Ovary (tissue), 3 donors: ENCODE data around the gene ITSN2.

ENCODE experiments used
- CTCF ChIP-seq, 3 donors: fragments of 450-650 bp in 2 of 3; fragments of 200-600 bp in 1 of 3; IDR thresholded peaks; one replicate each; pipeline versions ENCODE4 v1.5.1 to v1.8.0; 2016 to 2022; ENCODE audit warnings: antibody characterized with exemption in 3 of 3, mild to moderate bottlenecking in 1 of 3
- POLR2A ChIP-seq: fragments of 450-650 bp; IDR thresholded peaks from one replicate; pipeline ENCODE4 v1.6.1; 2017; ENCODE audit warnings: antibody characterized with exemption, mild to moderate bottlenecking, moderate library complexity
- donor health status: DM: no; HTN: no; CAD: no.

- TF ChIP-seq CTCF (IDR thresholded peaks at IDR 0.05), result no peak
- TF ChIP-seq POLR2A, result no peak
Measured at GRCh38 chr2:24394998-24395397, 34.7 kb upstream of the ITSN2 start.
